HUES48 (cell line): Measurements from ENCODE around the gene ADD2.

Experiments used
- H3K27ac ChIP-seq: one replicate; pipeline ENCODE4 v1.7.0; 2013; ENCODE audit warnings: low read depth, low read length, inconsistent platforms
- H3K27me3 ChIP-seq: 2 replicates; pipeline ENCODE4 v1.6.1; 2013; ENCODE audit warnings: mild to moderate bottlenecking, low read length; ENCODE audit not compliant: control insufficient read depth, insufficient read depth
- H3K36me3 ChIP-seq: 2 replicates; pipeline ENCODE4 v1.6.1; 2013; ENCODE audit warnings: low read length; ENCODE audit not compliant: control insufficient read depth, insufficient read depth
- H3K4me1 ChIP-seq: 2 replicates; pipeline ENCODE4 v1.6.1; 2013; ENCODE audit warnings: mild to moderate bottlenecking, low read length; ENCODE audit not compliant: control insufficient read depth, insufficient read depth
- H3K4me3 ChIP-seq: 2 replicates; pipeline ENCODE4 v1.5.1; 2013; ENCODE audit warnings: mild to moderate bottlenecking, low read depth, low read length
- H3K9ac ChIP-seq: 2 replicates; pipeline ENCODE4 v1.6.1; 2013; ENCODE audit warnings: mild to moderate bottlenecking, low read depth, low read length, moderate library complexity
- H3K9me3 ChIP-seq: 2 replicates; pipeline ENCODE4 v1.6.1; 2013; ENCODE audit warnings: low read length; ENCODE audit not compliant: control insufficient read depth, insufficient read depth

The ADD2 gene

DNA sequence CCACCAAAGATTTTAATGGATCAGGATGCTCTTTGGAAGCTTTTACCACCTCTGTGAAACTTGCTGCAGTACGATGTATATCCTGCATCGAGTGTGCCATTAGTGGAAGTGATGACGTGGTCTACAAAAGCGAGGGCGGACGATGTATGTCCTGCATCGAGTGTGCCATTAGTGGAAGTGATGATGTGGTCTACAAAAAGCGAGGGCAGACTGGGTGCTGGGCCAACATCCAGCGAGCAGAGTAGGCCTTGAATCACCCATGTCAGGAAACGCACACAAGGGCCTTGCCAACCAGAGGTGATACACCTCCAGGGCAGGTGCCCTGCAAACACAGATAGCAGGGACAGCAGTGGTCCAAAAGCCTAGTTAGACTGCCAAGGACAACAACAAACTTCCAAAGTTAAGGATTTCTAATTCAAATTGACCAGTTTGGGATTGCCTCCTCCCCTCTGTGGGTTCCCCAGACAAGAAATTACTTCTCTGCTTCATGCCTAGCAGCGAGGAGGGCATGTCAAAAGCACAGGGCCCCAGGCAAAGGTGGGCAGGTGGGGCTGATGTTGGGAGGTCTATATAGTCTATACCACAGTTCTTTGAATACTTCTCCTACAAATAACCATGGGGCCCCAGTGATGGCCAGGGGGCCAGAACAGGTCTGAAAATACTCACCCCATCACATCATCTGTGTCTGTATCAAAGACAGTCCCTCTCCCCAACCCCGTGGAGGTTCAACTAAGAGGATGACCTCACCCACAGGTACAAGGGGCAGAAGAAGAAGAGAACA lies 70.2 kb downstream of the ADD2 start:
- no peak overlapping the region for H3K9ac ChIP-seq
- no peaks in the 10 kb centered on the region for H3K9me3 ChIP-seq
- H3K4me3 ChIP-seq, result no peak overlapping the region
- no peaks in the 10 kb centered on the region for H3K4me1 ChIP-seq
- H3K27me3 ChIP-seq, result no peaks in the 10 kb centered on the region
- peaks cover 52% of the 10 kb centered on the region for H3K36me3 ChIP-seq
- H3K27ac ChIP-seq, result no peak overlapping the region

DNA sequence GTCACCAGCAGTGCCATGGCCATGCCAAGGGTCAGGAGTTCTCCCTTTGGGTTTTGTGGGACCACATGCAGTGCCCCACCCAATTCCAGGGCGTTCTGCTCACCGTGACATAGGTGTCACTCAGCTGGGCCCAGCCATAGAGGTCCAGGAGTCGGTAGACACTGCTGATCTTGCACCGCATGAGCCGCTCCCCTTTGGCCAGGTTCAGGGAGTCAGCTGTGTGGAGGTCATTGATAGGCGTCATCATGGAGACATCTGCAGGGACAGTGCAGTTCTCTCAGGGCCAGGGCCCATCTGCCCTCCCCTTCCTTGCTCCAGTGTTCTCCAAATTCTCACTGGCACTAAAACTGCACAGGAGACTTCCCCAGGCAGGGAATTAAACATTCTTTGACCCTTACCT lies 71.9 kb downstream of the ADD2 start:
- no peak overlapping the region for H3K9ac ChIP-seq
- H3K4me3 ChIP-seq, result no peak overlapping the region
- H3K36me3 ChIP-seq, result peaks cover 69% of the 10 kb centered on the region
- no peaks in the 10 kb centered on the region for H3K4me1 ChIP-seq
- no peak overlapping the region for H3K27ac ChIP-seq
- no peaks in the 10 kb centered on the region for H3K9me3 ChIP-seq
- H3K27me3 ChIP-seq, result no peaks in the 10 kb centered on the region

DNA sequence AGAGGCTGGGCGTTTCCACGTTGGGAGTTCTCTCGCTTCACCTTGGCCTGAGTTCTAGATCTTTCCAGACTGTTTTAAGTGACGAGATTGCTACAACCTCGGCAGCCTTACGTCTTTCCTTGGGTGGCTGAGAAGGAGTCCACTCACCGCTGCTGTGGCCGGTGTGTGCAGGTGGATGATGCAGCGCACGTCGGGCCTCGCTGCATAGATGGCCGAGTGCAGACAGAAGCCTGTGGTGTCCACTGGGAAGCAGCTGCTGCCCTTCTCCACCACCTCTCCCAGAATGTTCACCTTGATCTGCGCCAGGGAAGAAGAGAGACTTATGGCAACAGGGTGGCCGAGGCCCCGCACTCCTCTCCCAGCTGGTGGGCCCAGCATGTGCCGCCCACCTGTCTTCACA lies 75.7 kb downstream of the ADD2 start:
- no peaks in the 10 kb centered on the region for H3K27me3 ChIP-seq
- H3K4me3 ChIP-seq, result no peak overlapping the region
- no peak overlapping the region for H3K9ac ChIP-seq
- H3K4me1 ChIP-seq, result peaks cover 2% of the 10 kb centered on the region; the same call in 1 of the 2 replicates
- H3K9me3 ChIP-seq, result no peaks in the 10 kb centered on the region
- no peak overlapping the region for H3K27ac ChIP-seq
- peaks cover 98% of the 10 kb centered on the region for H3K36me3 ChIP-seq

DNA sequence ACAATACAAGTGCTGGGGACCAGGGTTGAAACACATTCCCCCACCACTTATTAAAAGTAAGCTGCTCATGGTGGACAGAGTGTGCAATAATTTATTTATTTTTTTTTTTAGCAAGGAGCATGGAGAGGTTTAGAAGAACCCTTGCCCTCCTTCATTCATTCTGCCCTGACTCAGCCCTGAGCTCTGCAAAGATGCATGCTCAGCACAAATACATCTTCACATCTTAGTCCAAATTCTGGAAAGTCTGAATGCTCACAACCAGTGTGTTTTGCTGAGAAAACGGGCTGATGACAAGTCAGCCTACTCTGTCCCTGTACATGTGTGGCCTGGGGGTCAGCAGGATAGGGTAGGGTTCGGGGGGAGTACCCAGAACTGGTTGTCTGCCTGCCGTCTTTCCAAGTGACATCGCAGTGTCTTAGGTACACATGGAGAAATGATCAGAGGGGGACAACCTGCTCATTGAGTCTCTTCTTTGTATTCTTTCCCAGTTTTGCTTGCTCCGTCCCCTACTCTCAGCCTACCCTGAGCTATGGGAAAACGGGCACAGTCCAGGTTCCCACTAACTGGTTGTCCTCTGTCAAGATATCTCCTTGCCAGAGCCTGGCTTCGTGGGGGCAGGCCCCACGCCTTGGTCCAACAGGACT lies 76.4 kb downstream of the ADD2 start:
- Histone ChIP-seq H3K4me3 (no peak overlapping the region), H3K27ac (no peak overlapping the region), H3K4me1 (peaks cover 6% of the 10 kb centered on the region; the same call in 1 of the 2 replicates), H3K9ac (no peak overlapping the region), H3K27me3 (no peaks in the 10 kb centered on the region), H3K9me3 (no peaks in the 10 kb centered on the region), H3K36me3 (peaks cover 98% of the 10 kb centered on the region)

DNA sequence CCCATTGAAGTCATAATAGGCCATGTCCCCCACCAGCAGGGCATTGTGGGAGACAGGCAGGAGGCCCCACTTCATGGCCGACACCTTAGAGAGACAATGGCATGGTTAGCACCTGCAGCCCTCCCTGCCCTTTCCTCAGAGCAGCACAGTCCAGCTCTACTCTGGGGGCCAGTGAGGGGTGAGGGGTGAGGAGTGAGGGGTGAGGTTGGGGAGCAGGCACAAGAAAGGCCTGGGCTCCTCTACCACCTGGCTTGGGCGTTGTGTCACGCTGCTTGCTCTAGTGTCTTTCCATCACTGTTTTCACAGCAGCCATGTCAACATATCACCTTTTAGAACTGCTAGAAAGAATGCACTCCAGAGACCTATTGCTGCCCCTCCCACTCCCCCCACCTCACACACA lies 77.2 kb downstream of the ADD2 start:
- Histone ChIP-seq H3K27me3 (no peaks in the 10 kb centered on the region), H3K27ac (no peak overlapping the region), H3K4me3 (no peak overlapping the region), H3K4me1 (peaks cover 6% of the 10 kb centered on the region; the same call in 1 of the 2 replicates), H3K9ac (no peak overlapping the region), H3K9me3 (no peaks in the 10 kb centered on the region), H3K36me3 (peaks cover 98% of the 10 kb centered on the region)

DNA sequence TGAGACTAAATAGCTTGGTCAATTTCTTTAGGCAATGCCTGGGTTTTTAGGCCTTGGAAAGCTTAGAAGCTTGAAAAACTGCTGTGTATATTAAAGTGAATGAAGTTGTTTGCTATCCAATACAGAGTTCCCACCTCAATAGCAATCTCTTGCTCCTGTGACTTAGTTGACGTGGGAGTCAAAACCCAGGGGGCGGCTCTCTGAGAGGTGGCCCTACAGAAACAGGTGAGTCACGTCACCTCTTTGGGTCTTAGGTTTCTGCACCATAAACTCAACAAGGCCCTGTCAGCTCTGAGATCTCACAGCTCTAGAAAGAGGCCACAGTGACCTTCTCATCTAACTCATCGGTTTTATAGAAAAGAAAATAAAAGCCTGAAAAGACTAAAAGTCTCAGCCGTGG lies 79.6 kb downstream of the ADD2 start:
- H3K27ac ChIP-seq, result no peak overlapping the region
- H3K4me1 ChIP-seq, result peaks cover 6% of the 10 kb centered on the region; the same call in 1 of the 2 replicates
- H3K9me3 ChIP-seq, result no peaks in the 10 kb centered on the region
- peaks cover 98% of the 10 kb centered on the region for H3K36me3 ChIP-seq
- no peak overlapping the region for H3K4me3 ChIP-seq
- H3K9ac ChIP-seq, result no peak overlapping the region
- H3K27me3 ChIP-seq, result no peaks in the 10 kb centered on the region

DNA sequence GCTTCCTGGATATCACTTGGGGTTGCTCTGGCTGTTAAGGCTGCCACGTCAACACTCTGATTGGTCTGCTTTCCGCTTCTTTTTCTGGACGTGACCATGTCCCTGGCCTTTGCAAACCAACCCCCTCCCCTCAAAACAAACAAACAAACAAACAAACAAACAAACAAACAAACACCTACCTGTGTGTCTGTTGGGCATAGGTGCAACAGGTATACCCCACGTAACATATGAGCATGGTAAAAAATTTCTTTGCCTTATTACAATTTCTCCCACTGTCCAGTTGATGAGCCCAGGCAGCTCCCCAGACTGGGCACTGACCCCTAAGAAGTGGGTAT lies 80.6 kb downstream of the ADD2 start:
- H3K27me3 ChIP-seq, result no peaks in the 10 kb centered on the region
- no peak overlapping the region for H3K4me3 ChIP-seq
- H3K36me3 ChIP-seq, result peaks cover 97% of the 10 kb centered on the region
- no peaks in the 10 kb centered on the region for H3K9me3 ChIP-seq
- H3K27ac ChIP-seq, result peak overlapping the region; percentile 42
- H3K9ac ChIP-seq, result no peak overlapping the region
- H3K4me1 ChIP-seq, result peaks cover 6% of the 10 kb centered on the region; the same call in 1 of the 2 replicates

DNA sequence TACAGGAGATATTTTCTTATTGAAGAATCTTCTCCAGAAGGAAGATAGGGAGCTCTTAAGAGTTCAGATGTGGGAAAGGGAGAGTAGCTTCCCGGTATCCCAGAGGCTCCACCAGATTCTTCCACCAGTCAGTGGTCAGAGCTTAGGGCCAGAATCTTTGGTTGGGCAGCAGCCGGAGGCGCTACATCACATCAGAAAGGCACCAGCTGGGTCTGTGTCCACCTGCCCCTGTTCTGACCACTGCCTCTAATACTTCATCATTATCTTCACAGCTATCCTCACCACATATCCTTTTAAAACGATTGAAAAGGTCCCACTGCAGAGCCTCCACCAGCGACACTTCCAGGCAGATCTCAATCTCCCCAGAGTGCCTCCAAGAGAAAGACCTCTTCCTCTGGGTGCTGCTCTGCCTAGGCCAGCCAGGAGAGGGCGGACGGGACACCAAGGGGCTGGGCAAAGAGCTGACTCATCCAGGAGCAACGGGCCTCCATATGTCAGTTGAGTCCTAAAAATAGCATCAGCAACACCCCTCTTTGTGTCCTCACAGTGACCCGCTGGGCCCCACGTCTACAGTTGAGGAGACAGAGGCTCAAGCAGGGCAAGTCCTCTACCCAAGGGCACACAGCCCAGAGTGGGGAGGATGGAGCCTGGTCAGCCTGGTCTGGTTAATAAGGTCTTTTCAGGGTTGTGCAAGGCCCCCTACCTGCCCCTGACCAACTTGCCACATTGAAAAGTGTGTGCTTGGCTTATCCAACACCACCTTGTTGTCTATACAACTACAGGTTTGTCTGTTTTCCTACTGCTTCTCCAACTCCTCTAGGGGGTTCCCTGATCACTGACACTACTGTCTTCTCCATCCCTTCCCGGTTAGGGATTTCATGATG lies 81.2 kb downstream of the ADD2 start:
- Histone ChIP-seq H3K36me3 (peaks cover 97% of the 10 kb centered on the region), H3K27ac (peak overlapping the region; percentile 42)

DNA sequence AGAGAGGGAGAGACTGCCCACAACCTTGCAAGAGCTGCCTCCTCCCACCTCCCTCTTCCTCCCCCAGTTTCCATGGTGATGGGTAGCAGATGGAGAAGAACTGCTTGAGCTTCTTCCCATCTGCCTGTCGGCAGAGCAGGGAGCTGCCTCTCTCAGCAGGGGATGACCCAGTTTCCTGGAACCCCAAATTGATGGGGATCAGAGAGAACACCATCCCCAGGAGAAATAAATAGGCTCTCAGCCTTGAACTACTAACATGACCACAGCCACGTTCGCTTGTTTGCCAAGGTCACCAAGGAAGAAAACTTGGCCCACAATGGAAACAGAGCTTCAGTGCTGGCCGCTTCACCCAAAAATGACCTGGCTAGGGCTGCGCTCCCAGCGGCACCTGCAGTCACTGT lies 82.2 kb downstream of the ADD2 start:
- Histone ChIP-seq H3K9me3 (no peaks in the 10 kb centered on the region), H3K4me3 (no peak overlapping the region), H3K36me3 (peaks cover 97% of the 10 kb centered on the region), H3K27ac (no peak overlapping the region), H3K4me1 (peaks cover 6% of the 10 kb centered on the region; the same call in 1 of the 2 replicates), H3K9ac (no peak overlapping the region), H3K27me3 (no peaks in the 10 kb centered on the region)

More for the DNA sequence above, 81.2 kb downstream of the ADD2 start:
- Histone ChIP-seq H3K9ac (peak overlapping the region; percentile 36; the same call in 1 of the 2 replicates), H3K27me3 (no peaks in the 10 kb centered on the region), H3K4me1 (peaks cover 6% of the 10 kb centered on the region; the same call in 1 of the 2 replicates), H3K4me3 (no peak overlapping the region), H3K9me3 (no peaks in the 10 kb centered on the region)

DNA sequence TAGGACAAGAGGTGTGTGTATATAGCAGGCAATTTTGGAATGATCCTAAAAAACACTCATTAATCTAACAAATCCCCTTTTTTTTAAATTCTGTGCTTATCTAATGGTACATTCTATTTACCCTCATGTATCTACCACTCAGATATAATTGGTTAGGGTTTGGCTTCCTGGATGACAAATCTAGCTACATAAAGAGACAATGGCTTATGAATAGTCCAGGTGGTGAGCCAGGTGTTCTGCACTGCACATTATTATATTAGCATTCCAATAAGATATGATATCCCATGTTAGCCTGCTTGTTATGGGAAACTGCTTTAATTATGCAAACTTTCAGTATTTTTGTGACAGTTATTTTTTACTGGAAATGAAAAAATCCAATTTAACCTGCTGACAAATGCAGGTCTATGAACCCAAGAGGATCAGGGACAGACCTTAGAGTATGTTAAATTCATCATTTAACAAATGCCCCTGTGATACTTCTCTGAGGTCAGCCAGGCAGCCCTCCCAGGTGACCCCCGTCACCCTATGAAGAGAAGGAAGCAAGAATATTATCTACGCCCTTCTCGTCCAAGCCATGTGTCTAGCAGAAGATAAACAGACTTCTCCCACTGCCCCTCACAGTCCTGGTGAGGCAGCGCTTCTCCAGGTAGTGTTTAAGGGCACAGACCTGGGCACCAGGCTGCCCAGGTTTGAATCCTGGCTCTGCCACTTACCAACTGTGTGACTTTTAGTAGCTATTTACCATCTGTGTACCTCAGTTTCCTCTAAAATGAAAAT lies 83.0 kb downstream of the ADD2 start:
- Histone ChIP-seq H3K4me3 (no peak overlapping the region), H3K9me3 (no peaks in the 10 kb centered on the region), H3K27me3 (no peaks in the 10 kb centered on the region), H3K27ac (no peak overlapping the region), H3K9ac (no peak overlapping the region), H3K36me3 (peaks cover 95% of the 10 kb centered on the region), H3K4me1 (peaks cover 6% of the 10 kb centered on the region; the same call in 1 of the 2 replicates)
